GM23338 (cell line): ENCODE results near the gene CFH. TPM values are rescaled to one million over a fixed set of nuclear protein-coding genes. Genes with fewer than 3 reads are reported as not detected.

Experiments
- ATAC-seq: fragments of 200-7000 bp; cut with Tn5 transposase; 3 replicates; pipeline ENCODE4 v1.9.1; 2020
- DNase-seq: peaks from one replicate; pipeline ENCODE4 v3.0.0-alpha.2; 2015; ENCODE audit warnings: low spot score
- H2AFZ ChIP-seq: fragments of 200-600 bp; sonication (generic); 2 replicates; pipeline ENCODE4 v1.8.0; 2016; ENCODE audit warnings: antibody characterized with exemption, mild to moderate bottlenecking, moderate library complexity
- H3F3A ChIP-seq: fragments of 200-600 bp; sonication (generic); replicated peaks from 2 replicates; pipeline ENCODE4 v1.8.0; 2017; ENCODE audit warnings: antibody characterized with exemption, mixed run types, low read depth
- H3K27ac ChIP-seq: fragments of 200-600 bp; sonication (generic); 2 replicates; pipeline ENCODE4 v1.6.1; 2016; ENCODE audit warnings: low read depth
- H3K27me3 ChIP-seq: fragments of 200-600 bp; sonication (generic); 2 replicates; pipeline ENCODE4 v1.8.0; 2016; ENCODE audit warnings: mild to moderate bottlenecking, mixed run types, moderate library complexity; ENCODE audit not compliant: insufficient read depth
- H3K36me3 ChIP-seq: fragments of 200-600 bp; sonication (generic); 2 replicates; pipeline ENCODE4 v1.8.0; 2016; ENCODE audit warnings: mild to moderate bottlenecking; ENCODE audit not compliant: insufficient read depth
- H3K4me1 ChIP-seq: fragments of 200-600 bp; sonication (generic); 2 replicates; pipeline ENCODE4 v1.8.0; 2016; ENCODE audit warnings: mild to moderate bottlenecking, moderate library complexity; ENCODE audit not compliant: insufficient read depth
- H3K4me2 ChIP-seq: fragments of 200-600 bp; sonication (generic); 2 replicates; pipeline ENCODE4 v1.7.1; 2017; ENCODE audit warnings: mixed run types
- H3K4me3 ChIP-seq: fragments of 200-600 bp; sonication (generic); 2 replicates; pipeline ENCODE4 v1.6.1; 2016; ENCODE audit warnings: mixed run types
- H3K79me2 ChIP-seq: fragments of 200-600 bp; sonication (generic); replicated peaks from 2 replicates; pipeline ENCODE4 v1.8.0; 2017; ENCODE audit warnings: mild to moderate bottlenecking; ENCODE audit not compliant: insufficient read depth
- H3K9me2 ChIP-seq: fragments of 200-600 bp; sonication (generic); 2 replicates; pipeline ENCODE4 v1.8.0; 2017; ENCODE audit not compliant: insufficient read depth
- H4K20me1 ChIP-seq: fragments of 200-600 bp; sonication (generic); replicated peaks from 2 replicates; pipeline ENCODE4 v1.8.0; 2017; ENCODE audit warnings: mild to moderate bottlenecking; ENCODE audit not compliant: insufficient read depth
- H3K27ac Mint-ChIP-seq: 2 replicates; pipeline ENCODE4 v1.8.0; 2020; ENCODE audit warnings: inconsistent platforms, mild to moderate bottlenecking, moderate library complexity, mixed read lengths
- H3K27me3 Mint-ChIP-seq: 3 replicates; pipeline ENCODE4 v1.8.0; 2022; ENCODE audit warnings: low read depth, mild to moderate bottlenecking, moderate library complexity, mixed read lengths, inconsistent platforms; ENCODE audit not compliant: insufficient read depth, poor library complexity
- H3K36me3 Mint-ChIP-seq: 3 replicates; pipeline ENCODE4 v1.8.0; 2021; ENCODE audit warnings: low read depth, mild to moderate bottlenecking, inconsistent platforms, moderate library complexity, mixed read lengths
- H3K4me1 Mint-ChIP-seq: 3 replicates; pipeline ENCODE4 v1.8.0; 2020; ENCODE audit warnings: mild to moderate bottlenecking, inconsistent platforms, mixed read lengths
- H3K4me3 Mint-ChIP-seq: 3 replicates; pipeline ENCODE4 v1.8.0; 2021; ENCODE audit warnings: moderate library complexity, mild to moderate bottlenecking, inconsistent platforms, mixed read lengths
- H3K9me3 Mint-ChIP-seq: 3 replicates; pipeline ENCODE4 v1.8.0; 2020; ENCODE audit warnings: moderate library complexity, mild to moderate bottlenecking, inconsistent platforms, mixed read lengths
- CREB1 ChIP-seq: fragments of 250-450 bp; sonication (Bioruptor Pico); IDR thresholded peaks from 2 replicates; pipeline ENCODE4 v1.5.0; 2020; ENCODE audit warnings: low read depth, mild to moderate bottlenecking, moderate library complexity
- ETS1 ChIP-seq: IDR thresholded peaks from 2 replicates; pipeline ENCODE4 v1.6.1; 2016; ENCODE audit warnings: antibody characterized with exemption
- EZH2 ChIP-seq: fragments of 200-600 bp; sonication (generic); IDR thresholded peaks from one replicate; pipeline ENCODE4 v1.8.0; 2017; ENCODE audit warnings: antibody characterized with exemption, mild to moderate bottlenecking, low read depth; ENCODE audit not compliant: unreplicated experiment
- EZH2phosphoT487 ChIP-seq: fragments of 200-600 bp; sonication (generic); IDR thresholded peaks from one replicate; pipeline ENCODE4 v1.8.1; 2018; ENCODE audit warnings: antibody characterized with exemption; ENCODE audit not compliant: unreplicated experiment
- JUNB ChIP-seq: IDR thresholded peaks from one replicate; pipeline ENCODE4 v1.6.1; 2016; ENCODE audit warnings: antibody characterized with exemption; ENCODE audit not compliant: unreplicated experiment
- NANOG ChIP-seq: IDR thresholded peaks from 2 replicates; pipeline ENCODE4 v1.6.1; 2016; ENCODE audit warnings: antibody characterized with exemption, borderline replicate concordance
- POLR2AphosphoS5 ChIP-seq: IDR thresholded peaks from 2 replicates; pipeline ENCODE4 v1.6.1; 2016; ENCODE audit warnings: antibody characterized with exemption, low read depth
- REST ChIP-seq: IDR thresholded peaks from one replicate; pipeline ENCODE4 v1.6.1; 2018; ENCODE audit warnings: antibody characterized with exemption; ENCODE audit not compliant: unreplicated experiment
- STAT1 ChIP-seq: IDR thresholded peaks from one replicate; pipeline ENCODE4 v1.6.1; 2016; ENCODE audit warnings: antibody characterized with exemption; ENCODE audit not compliant: unreplicated experiment
- ZNF114 ChIP-seq: fragments of 250-450 bp; sonication (Bioruptor Pico); IDR thresholded peaks from 2 replicates; pipeline ENCODE4 v1.5.0; 2020; ENCODE audit warnings: mild to moderate bottlenecking, moderate library complexity
- ZNF331 ChIP-seq: fragments of 250-450 bp; sonication (Bioruptor Pico); IDR thresholded peaks from 2 replicates; pipeline ENCODE4 v1.5.0; 2020; ENCODE audit warnings: low read depth, mild to moderate bottlenecking, moderate library complexity
- ZNF462 ChIP-seq: fragments of 250-450 bp; sonication (Bioruptor Pico); IDR thresholded peaks from 2 replicates; pipeline ENCODE4 v1.5.0; 2020; ENCODE audit warnings: mild to moderate bottlenecking, moderate library complexity
- polyA plus RNA-seq: library from polyadenylated mRNA; unstranded; fragments of >200 nt; fragmentation: Nextera tagmentation; extraction: Ambion mirVana; gene quantifications from 2 replicates; pipeline ENCODE4 v1.2.1, GENCODE V29; 2016
- total RNA-seq: library from RNA; depleted of rRNA; stranded (reverse); fragments of >200 nt; shearing (Covaris generic); gene quantifications from 2 replicates; pipeline ENCODE4 v1.2.3, GENCODE V29; 2014
- TF ChIP-seq, protein P1 (sequence below), 2 experiments: fragments of 200-600 bp in 1 of 2; sonication (generic) in 1 of 2; conservative IDR thresholded peaks; 2 replicates each; pipeline versions ENCODE4 v1.5.1 to v1.6.1; 2016 to 2017; ENCODE audit warnings: antibody characterized with exemption in 2 of 2, low read depth in 2 of 2, mild to moderate bottlenecking in 2 of 2, moderate library complexity in 1 of 2

Gene CFH
- total and polyA plus RNA-seq, 2 experiments from 2014 or later, result not detected

DNA sequence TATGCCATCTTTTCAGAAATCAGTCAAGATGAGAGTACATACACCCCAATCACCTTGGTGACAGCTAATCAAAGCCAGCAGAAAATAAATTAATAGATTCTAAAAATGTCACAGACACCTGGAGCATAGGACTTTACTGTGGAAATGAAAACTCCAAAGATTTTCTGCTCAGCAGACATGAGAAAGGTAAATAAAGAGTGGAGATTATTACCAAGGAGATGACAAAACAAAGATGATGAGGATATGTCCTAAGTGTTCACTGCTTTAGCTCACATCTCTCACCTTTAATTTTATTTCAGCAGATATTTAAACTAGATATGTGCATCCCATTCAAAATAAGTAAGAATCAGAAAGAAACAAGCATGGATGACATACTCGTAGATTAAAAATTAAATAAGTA lies 28.8 kb upstream of the CFH start:
- Histone ChIP-seq H3K4me1 (no peaks in the 10 kb centered on the region), H2AFZ (no peak overlapping the region), H3F3A (no peaks in the 10 kb centered on the region), H3K4me2 (no peak overlapping the region), H4K20me1 (no peaks in the 10 kb centered on the region), H3K79me2 (no peaks in the 10 kb centered on the region), H3K9me2 (no peaks in the 10 kb centered on the region), H3K27ac (no peak overlapping the region), H3K36me3 (no peaks in the 10 kb centered on the region), H3K27me3 (no peaks in the 10 kb centered on the region), H3K4me3 (no peak overlapping the region)
- Mint-ChIP-seq H3K4me1 (peaks cover 2% of the 10 kb centered on the region; the same call in 1 of the 3 replicates), H3K27me3 (no peaks in the 10 kb centered on the region), H3K36me3 (peaks cover 3% of the 10 kb centered on the region), H3K9me3 (peaks cover 6% of the 10 kb centered on the region), H3K4me3 (no peak overlapping the region), H3K27ac (no peak overlapping the region)
- DNase-seq, result no peak
- TF ChIP-seq EZH2 (no peak), ETS1 (no peak), ZNF331 (CRISPR knock-in tag) (no peak), POLR2AphosphoS5 (no peak), EZH2phosphoT487 (no peak), NANOG (no peak), STAT1 (no peak), CREB1 (CRISPR knock-in tag) (no peak), REST (no peak), ZNF462 (CRISPR knock-in tag) (no peak), JUNB (no peak), ZNF114 (CRISPR knock-in tag) (no peak)
- TF ChIP-seq, protein P1, sequence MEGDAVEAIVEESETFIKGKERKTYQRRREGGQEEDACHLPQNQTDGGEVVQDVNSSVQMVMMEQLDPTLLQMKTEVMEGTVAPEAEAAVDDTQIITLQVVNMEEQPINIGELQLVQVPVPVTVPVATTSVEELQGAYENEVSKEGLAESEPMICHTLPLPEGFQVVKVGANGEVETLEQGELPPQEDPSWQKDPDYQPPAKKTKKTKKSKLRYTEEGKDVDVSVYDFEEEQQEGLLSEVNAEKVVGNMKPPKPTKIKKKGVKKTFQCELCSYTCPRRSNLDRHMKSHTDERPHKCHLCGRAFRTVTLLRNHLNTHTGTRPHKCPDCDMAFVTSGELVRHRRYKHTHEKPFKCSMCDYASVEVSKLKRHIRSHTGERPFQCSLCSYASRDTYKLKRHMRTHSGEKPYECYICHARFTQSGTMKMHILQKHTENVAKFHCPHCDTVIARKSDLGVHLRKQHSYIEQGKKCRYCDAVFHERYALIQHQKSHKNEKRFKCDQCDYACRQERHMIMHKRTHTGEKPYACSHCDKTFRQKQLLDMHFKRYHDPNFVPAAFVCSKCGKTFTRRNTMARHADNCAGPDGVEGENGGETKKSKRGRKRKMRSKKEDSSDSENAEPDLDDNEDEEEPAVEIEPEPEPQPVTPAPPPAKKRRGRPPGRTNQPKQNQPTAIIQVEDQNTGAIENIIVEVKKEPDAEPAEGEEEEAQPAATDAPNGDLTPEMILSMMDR (conservative IDR thresholded peaks at IDR 0.05; ENCODE audit: low read depth in 2 of 2), result no peak
- ATAC-seq, result no peak
